NCI-H2196 (cell line): Measurements from ENCODE around the gene MT1HL1.
"Not testable (repeated sequence)": the region's sequence is repeated elsewhere in the genome, so short reads cannot be mapped to it uniquely, and the experiment has no call there.

Source experiments
- DNase-seq: peaks from one replicate; lab custom pipeline; 2025; ENCODE audit not compliant: unreplicated experiment; lab: John Stamatoyannopoulos, UW

The MT1HL1 gene

DNA sequence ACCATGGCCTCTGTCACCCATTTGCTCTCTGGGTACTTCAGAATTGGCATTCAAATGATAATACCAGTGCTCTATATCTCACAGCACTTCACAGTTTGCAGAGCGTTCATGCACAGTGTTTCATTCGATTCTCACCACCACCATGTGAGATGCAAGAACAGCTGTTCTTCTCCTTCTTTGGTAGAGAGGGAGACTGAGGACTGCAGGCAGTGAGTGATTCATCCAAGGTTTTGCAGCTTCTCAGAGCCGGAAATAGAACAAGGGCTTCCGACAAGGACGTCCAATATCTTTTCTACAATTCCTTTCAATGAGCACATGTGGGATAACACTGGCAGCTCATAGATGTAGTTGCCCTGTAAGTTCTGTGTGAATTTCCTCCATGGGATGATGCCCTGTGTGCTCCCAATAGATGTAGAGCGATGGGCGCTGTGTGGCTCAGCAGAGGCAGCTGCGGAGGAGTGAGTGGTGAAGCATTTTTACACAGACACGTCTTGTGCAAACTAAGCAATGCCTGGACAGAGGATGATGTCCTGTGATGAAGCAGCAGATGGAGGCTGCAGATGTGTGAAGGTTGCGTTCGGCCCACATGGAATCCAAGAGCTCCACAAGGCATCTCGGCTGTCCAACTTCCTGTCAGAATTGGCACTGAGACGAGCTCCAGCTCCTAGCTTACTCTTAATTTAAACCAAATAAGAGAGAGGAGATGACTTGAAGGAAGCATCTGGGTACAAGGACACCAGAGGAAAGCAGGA, 24.9 kb downstream of the MT1HL1 start:
- DNase-seq, result no peak

DNA sequence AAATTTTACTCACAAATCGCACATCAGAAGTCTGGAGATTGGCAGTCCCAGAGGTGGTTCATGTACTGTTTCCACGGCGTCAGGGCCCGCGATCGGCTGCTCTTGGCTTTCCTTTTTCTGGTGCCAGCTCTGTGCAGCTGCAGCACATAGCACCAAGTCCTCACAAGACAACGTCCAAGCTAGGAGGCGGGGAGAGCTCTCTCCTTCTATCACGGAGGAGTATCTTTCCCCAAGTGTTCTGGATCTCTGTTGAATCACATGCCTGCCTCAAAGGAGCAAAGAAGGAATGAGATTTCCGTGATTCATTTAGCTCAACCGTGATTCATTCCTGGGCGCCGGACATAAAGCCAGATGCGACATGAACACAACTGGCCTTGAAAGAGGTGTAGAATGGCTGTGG, 25.5 kb downstream of the MT1HL1 start:
- DNase-seq, result no peak

DNA sequence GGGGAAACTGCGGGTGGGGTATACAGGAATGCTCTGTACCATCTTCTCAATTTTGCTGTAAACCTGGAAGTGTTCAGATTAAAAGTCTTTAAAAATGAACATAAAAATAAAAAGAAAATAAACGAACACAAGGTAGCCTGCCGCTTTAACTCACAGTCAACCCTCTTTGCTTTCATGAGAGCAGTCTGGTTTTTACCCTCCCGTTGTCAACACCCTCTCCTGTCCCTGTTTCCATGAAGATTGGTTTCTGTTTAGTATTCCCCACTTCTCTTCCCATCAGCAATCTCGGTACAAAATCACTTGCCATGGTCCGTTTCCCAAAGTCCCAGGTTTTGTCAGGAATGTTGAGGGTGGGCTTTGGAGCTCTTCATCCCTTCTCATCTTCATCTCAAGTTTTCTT, 28.8 kb downstream of the MT1HL1 start:
- DNase-seq, result no peak

- not testable (repeated sequence) for DNase-seq
Observed at GRCh38 chr1:236974025-236974424, 30.2 kb downstream of the MT1HL1 start.

DNA sequence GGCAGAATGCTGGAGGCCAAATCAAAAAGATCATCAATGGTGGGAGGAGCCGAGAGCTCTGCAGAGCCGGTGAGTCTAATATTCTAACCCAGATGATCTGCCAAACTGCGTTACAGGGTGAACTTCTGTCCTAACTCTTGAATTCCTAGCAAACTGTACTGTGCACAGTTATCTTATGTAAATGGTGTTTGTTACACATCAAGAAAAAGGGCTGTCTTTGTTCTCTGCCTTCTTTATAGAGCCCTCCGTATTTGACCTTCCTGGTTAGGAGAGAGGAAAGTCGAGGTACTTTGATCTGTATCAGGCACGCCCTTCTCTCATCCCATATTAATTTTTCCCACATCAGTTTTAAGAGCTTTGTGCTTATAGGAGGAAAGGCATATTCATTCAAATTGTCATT, 37.6 kb downstream of the MT1HL1 start:
- no peak for DNase-seq

DNA sequence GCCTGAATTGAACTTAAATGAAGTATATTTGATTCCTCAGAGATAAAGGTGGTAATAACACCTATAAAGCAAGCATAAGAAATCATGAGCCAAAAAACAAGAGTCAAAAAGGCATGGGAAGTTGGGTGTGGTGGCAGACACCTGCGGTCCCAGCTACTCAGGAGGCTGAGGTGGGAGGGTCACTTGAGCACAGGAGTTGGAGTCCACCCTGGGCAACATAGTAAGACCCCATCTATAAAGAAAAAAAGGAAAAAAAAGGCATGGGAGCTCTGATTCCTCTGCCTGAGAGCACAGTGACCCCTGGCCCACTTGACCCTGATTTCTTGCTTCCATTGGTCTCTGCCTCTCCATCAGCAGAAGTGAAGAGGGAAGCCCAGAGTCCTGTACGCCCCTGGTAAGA, 40.3 kb downstream of the MT1HL1 start:
- DNase-seq, result no peak

- DNase-seq, result no peak
Observed at GRCh38 chr1:236959112-236959511, 45.1 kb downstream of the MT1HL1 start.

- DNase-seq, result no peak
Observed at GRCh38 chr1:236957235-236957634, 47.0 kb downstream of the MT1HL1 start.
